GM18907 (cell line): ENCODE results near the gene TNS1.

Experiments
- ATAC-seq: cut with Tn5 transposase; IDR thresholded peaks from one replicate; pipeline ENCODE4 v1.9.1; 2021; ENCODE audit warnings: mild to moderate bottlenecking, moderate library complexity; ENCODE audit not compliant: unreplicated experiment

TNS1 gene

GRCh38 chr2:217919204-217919603 is 83.6 kb downstream of the TNS1 start:
- ATAC-seq: no peak

DNA sequence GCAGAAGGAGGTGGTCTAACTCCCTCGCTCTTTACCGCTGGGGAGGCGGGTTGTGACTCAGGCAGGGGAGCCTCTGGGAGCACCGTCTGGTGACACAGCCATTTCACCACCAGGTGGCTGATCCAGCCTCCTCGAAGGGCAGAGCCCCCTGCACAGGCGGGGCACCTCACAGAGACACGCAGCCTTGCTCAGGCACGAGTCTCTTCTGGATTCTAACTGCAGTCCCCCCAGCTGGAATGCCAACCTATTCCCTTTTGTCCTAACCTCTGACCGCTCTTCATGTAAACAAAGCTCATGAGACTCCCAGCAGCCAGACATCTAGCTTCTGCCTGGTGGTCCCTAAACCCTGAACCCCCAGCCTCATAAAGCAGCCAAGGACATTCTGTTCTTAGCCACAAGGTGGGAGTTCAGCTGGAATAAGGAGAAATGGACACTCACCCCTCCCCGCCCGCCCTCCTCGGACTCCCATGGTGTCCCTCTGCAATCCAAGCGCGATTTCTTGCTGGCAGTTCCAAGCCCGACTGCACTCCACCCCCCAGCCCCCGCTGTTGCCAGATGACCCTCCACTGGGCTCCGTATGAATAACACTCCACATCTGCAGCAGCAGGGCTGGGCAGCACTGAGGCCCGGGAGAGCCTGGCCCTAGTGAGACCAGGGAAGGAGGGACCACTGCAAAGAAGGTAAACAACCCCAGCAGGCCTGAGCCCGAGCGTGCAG is 84.3 kb downstream of the TNS1 start:
- ATAC-seq: no peak

GRCh38 chr2:217916504-217917254 is 86.1 kb downstream of the TNS1 start:
- no peak for ATAC-seq

GRCh38 chr2:217915706-217916105 is 87.1 kb downstream of the TNS1 start:
- ATAC-seq: no peak

GRCh38 chr2:217914878-217915277 is 87.9 kb downstream of the TNS1 start:
- ATAC-seq: no peak

GRCh38 chr2:217914078-217914477 is 88.7 kb downstream of the TNS1 start:
- no peak for ATAC-seq

GRCh38 chr2:217913436-217913835 is 89.4 kb downstream of the TNS1 start:
- no peak for ATAC-seq

DNA sequence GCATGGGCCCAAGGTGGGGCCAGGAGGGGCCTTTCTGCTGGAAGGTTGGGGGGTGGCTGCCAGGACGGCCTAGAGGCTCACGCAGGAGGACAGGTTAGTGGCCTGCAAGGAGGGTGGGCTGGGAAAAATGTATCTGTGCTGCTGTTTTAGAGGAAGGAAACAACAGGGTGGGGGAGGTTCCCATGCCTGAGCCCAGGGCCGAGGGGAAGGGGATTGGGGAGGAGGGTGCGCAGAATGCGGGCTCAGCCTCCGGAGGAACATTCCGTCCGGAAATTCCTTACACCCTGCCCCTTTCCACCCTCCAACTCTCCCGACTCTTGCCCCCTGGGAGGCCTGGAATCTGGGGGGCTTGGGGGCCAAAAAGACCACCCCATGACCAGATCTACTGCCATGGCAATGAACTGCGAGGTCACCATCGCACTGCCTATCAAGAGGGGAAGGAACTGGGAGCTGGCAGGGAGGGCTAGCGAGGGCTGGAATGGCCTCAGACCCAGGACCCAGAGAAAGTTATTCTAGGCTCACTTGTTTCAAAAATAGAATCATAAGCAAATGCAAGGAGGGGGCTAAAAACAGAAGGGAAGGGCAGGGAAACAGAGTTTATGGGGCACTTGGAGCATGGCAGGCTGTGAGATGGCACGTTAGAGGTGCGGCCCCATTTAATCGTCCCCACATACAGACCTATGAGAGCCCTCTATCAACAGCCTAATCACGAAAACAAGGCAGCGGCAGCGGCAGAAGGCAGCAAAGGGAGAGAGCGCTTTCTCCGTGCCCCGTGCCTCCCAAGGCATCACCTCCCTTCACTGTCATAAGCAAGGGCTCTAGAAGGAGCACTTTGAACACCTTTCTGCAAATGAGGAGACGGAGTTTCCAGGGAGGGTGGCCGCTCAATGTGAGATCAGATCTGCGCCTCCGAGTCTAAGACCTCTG is 90.4 kb downstream of the TNS1 start:
- ATAC-seq: no peak

DNA sequence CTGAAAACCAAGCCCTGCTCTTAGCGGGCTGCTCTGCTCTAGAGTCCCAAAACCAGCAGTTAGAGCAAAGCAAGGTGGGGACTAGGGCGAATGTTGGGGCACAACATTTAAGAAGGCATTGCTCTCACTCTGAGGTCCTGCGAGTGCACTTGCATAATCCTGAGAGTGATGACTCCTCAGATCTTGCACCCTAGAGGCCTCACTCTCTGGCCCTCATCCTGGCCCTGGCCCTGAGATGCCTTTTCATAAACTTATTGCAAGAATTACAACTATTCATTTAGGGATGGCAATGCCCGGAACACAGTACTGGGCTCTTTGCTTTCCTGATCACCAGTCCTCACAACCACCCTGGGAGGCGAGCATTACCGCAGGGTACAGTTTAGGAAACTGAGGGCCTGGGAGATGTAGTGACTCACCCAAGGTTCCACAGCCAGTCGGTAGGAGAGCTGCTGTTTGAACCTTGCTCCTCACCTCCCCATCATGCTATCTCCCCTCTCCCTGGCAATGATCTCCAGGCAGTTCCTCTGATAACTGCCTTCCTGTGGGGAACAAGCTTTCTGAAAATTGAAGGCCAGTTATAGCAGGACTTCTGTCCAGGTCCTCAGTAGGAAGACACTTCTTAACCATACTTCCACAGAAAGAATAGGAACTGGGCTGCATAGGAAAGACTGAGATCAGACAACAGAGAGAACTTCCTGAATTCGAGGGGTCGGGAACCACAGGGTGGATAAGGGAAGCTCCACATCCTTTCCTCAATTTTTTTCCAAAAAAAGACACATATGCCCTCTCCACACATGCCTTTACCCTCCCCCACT is 91.3 kb downstream of the TNS1 start:
- no peak for ATAC-seq

- no peak for ATAC-seq
Measured at GRCh38 chr2:217910875-217911212, 92.0 kb downstream of the TNS1 start.

- no peak for ATAC-seq
Measured at GRCh38 chr2:217909156-217909820, 93.5 kb downstream of the TNS1 start.

DNA sequence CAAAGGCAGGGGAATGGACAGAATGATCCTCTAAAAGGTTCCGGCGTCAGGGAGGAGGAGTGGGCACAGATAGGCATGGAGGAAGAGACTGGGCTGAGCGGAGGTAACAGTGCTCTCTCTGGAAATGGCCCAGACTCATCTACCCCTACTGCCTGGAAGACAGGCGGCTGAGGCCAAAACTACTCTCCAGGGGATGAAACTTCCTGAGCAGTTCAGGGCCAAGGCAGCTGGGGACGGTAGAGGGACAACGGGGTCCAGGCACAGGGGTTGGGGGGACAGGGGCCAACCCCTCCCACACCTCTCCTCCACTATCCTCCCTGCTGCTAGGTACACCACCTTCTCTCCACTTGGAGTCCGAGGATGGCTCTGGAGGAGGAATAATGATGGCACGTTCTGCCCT is 94.3 kb downstream of the TNS1 start:
- no peak for ATAC-seq

- no peak for ATAC-seq
Measured at GRCh38 chr2:217907266-217907665, 95.5 kb downstream of the TNS1 start.

GRCh38 chr2:217906798-217907197 is 96.0 kb downstream of the TNS1 start:
- ATAC-seq: no peak

DNA sequence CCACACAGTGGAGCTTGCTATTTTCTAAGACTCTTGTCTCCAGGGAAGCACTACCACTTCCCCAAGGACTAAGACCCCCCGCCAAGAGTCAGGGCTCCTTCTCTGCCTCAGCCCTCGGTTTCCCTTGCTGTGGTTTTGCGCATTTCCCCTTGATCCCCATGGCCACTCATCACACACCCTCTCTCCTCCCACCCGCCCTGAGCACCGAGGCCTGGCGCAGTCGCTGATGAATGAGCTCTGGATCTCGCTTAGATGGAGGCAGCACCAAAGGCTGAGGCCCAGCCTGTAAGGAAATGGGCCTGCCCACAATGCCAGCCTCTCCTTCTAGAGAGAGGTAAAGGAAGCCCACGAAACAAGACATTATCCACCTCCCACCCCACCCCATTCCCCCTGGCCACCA is 96.9 kb downstream of the TNS1 start:
- ATAC-seq: no peak

DNA sequence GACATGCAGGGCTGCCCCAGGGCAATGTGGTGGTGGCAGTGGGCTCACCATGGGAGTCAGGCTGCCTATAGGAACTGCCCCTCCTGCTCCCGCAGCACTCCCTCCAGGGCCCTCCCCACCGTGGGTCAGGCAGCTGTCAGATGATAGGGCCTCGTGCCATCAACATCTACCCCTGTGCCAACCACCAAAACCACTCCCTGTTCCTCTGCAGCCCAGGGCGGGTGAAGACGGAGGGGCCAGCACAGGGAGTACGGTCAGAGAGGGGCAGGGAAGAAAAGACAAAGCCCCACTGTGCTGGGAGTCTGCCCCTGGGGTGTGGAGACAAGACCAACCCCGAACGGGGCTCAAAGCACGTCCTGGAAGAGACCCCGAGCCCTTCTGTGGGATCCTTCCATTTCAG is 97.4 kb downstream of the TNS1 start:
- no peak for ATAC-seq

DNA sequence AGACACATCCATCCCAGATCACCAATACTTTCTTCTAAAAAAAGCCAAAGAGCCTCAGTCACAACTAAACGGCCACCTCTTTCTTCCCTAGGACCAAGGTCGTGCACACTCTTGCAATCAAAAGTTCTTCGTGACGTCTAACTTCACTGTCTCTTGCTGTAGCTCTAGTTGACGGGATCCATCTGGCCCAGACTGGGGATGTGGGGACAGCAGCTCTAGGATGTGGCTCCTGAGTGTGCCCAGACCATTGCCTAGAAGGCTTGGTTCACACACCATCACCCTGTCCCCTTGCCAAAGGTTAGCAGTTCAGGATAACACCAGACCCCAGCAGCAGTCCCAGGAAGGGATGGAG is 98.2 kb downstream of the TNS1 start:
- no peak for ATAC-seq

DNA sequence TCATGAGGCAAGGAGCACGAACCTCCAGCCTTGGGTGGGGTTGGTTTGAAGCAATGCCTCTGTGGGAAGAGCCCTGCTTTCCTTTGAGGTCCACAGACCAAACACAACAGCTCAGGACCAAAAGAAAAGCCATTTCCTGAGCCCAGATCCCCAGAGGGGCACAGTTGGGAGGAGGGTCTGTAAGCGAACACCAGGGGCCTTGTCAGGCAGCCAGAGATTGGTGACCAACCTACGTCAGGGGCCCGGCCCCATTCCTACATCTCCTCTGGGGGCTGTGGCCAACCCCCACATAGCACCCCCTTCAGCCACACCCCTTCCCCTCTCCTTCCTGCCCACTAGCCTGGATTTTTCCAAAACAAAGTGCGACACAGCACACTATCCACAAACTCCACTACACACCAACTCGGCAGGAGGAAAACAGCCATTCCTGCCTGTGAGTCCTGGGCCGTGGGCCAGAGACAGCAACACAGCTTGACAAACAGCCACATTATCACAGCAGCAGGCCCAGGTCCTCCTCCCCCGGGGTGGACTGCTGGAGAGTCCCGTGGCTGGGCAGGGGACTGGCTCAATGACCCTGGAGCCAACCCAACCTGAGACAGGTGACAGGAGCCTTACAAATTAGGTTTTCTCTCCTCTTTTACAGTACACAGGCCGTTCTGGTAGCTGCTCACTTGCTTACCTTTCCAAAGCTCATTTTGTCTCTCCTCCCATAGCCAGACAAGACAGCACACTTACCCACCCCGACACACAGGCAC is 98.8 kb downstream of the TNS1 start:
- no peak for ATAC-seq

DNA sequence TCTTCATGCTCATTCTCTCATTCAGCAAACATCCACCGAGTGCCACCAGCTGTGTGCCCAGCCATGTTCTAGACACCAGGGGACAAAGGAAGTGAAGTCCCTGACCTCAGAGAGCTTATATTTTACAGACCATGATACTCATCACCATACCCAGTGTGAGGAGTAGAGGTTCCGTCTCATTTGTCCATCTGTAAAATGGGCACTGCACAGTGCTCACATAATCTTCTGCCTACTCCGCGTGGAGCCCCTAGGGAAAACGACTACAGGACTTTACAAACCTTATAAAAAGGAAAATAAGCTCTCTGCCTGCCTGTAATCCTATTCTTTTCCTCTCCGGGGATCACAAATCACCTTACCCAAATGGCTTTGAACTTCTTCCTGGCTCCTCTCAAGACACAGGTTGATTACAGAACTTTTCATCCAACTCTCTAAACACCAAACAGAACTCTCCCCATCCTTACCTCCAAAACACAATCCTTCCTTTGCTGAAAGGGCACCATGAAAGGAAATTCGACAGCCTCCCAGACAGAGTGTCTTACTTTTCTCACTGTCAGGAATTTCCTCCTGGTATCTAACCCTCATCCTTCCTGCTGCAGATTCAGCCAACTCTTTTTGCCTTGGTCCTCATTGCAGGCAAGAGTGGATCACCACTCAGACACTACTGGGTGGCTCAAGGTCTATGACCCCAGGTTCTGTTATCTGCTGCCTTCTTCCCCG is 99.5 kb downstream of the TNS1 start:
- ATAC-seq: no peak
